Skeletal muscle satellite cell (primary cell): ENCODE data around the gene DPH6. TPM values are rescaled to one million over a fixed set of nuclear protein-coding genes. Genes with fewer than 3 reads are reported as not detected.
"Not testable (repeated sequence)": the region's sequence is repeated elsewhere in the genome, so short reads cannot be mapped to it uniquely, and the experiment has no call there.

Experiments
- H3K27me3 ChIP-seq: 2 replicates; pipeline ENCODE4 v1.7.0; 2013; ENCODE audit warnings: low read length; ENCODE audit not compliant: control insufficient read depth, insufficient read depth
- H3K36me3 ChIP-seq: 2 replicates; pipeline ENCODE4 v1.7.0; 2013; ENCODE audit warnings: mild to moderate bottlenecking, control low read depth, low read length; ENCODE audit not compliant: insufficient read depth
- H3K4me1 ChIP-seq: 2 replicates; pipeline ENCODE4 v1.7.0; 2013; ENCODE audit warnings: low read length; ENCODE audit not compliant: control insufficient read depth, insufficient read depth
- H3K4me2 ChIP-seq: 2 replicates; pipeline ENCODE4 v1.7.0; 2013; ENCODE audit warnings: mild to moderate bottlenecking, low read length
- H3K4me3 ChIP-seq: 2 replicates; pipeline ENCODE4 v1.7.0; 2013; ENCODE audit warnings: low read length
- H3K9ac ChIP-seq: 2 replicates; pipeline ENCODE4 v1.7.0; 2013; ENCODE audit warnings: mild to moderate bottlenecking, low read depth, low read length, moderate library complexity
- H3K9me3 ChIP-seq: replicated peaks from 2 replicates; pipeline ENCODE4 v1.7.0; 2013; ENCODE audit warnings: mild to moderate bottlenecking, control low read depth, low read length
- total RNA-seq: library from RNA; depleted of rRNA; stranded (reverse); fragments of >200 nt; gene quantifications from 2 replicates; pipeline ENCODE4 v1.2.3, GENCODE V29; 2012; rRNA removed

Gene DPH6
- 7.4 and 16.2 TPM in 2 replicates for total RNA-seq

- H3K36me3 ChIP-seq = no peaks in the 10 kb centered on the region
- H3K4me2 ChIP-seq = peak within 1 kb of the TSS; percentile 86
Measured at GRCh38 chr15:35545824-35546510, at the start of gene DPH6. Gene DPH6, minus strand, starts transcription at chr15:35546165. Its CDS starts 24 bp downstream, at chr15:35546141.

GRCh38 chr15:35595656-35596055 is 49.7 kb upstream of the DPH6 start:
- H3K27me3 ChIP-seq = no peaks in the 10 kb centered on the region

More at GRCh38 chr15:35545824-35546510, at the start of gene DPH6:
- Histone ChIP-seq H3K9me3 (no peaks in the 10 kb centered on the region), H3K4me3 (peak within 1 kb of the TSS; percentile 92), H3K4me1 (peaks cover 12% of the 10 kb centered on the region), H3K9ac (peak within 1 kb of the TSS; percentile 95), H3K27me3 (no peaks in the 10 kb centered on the region)

GRCh38 chr15:35591987-35592386 is 46.0 kb upstream of the DPH6 start:
- H3K4me1 ChIP-seq, H3K36me3 ChIP-seq, H3K27me3 ChIP-seq, H3K4me3 ChIP-seq, H3K4me2 ChIP-seq, H3K9ac ChIP-seq, H3K9me3 ChIP-seq: not testable (repeated sequence)

More at GRCh38 chr15:35595656-35596055, 49.7 kb upstream of the DPH6 start:
- no peaks in the 10 kb centered on the region for H3K4me1 ChIP-seq
- no peak overlapping the region for H3K4me2 ChIP-seq
- H3K36me3 ChIP-seq = no peaks in the 10 kb centered on the region
- H3K9me3 ChIP-seq = no peaks in the 10 kb centered on the region
- no peak overlapping the region for H3K4me3 ChIP-seq
- no peak overlapping the region for H3K9ac ChIP-seq

GRCh38 chr15:35583863-35584528 is 38.0 kb upstream of the DPH6 start:
- no peak overlapping the region for H3K9ac ChIP-seq
- no peak overlapping the region for H3K4me3 ChIP-seq
- no peaks in the 10 kb centered on the region for H3K4me1 ChIP-seq
- no peak overlapping the region for H3K4me2 ChIP-seq
- no peaks in the 10 kb centered on the region for H3K9me3 ChIP-seq
- H3K36me3 ChIP-seq = no peaks in the 10 kb centered on the region
- no peaks in the 10 kb centered on the region for H3K27me3 ChIP-seq

- H3K4me2 ChIP-seq = no peak overlapping the region
- H3K9me3 ChIP-seq = no peaks in the 10 kb centered on the region
- no peak overlapping the region for H3K9ac ChIP-seq
- H3K27me3 ChIP-seq = no peaks in the 10 kb centered on the region
- no peak overlapping the region for H3K4me3 ChIP-seq
- H3K36me3 ChIP-seq = no peaks in the 10 kb centered on the region
- H3K4me1 ChIP-seq = no peaks in the 10 kb centered on the region
Measured at GRCh38 chr15:35580606-35581005, 34.6 kb upstream of the DPH6 start.

GRCh38 chr15:35567392-35567791 is 21.4 kb upstream of the DPH6 start:
- Histone ChIP-seq H3K4me3 (no peak overlapping the region), H3K9ac (no peak overlapping the region), H3K9me3 (no peaks in the 10 kb centered on the region), H3K4me2 (no peak overlapping the region), H3K4me1 (no peaks in the 10 kb centered on the region), H3K36me3 (no peaks in the 10 kb centered on the region), H3K27me3 (no peaks in the 10 kb centered on the region)

- no peaks in the 10 kb centered on the region for H3K27me3 ChIP-seq
- no peaks in the 10 kb centered on the region for H3K36me3 ChIP-seq
- no peak overlapping the region for H3K4me2 ChIP-seq
- no peak overlapping the region for H3K4me3 ChIP-seq
- no peak overlapping the region for H3K9ac ChIP-seq
- H3K4me1 ChIP-seq = no peaks in the 10 kb centered on the region
- no peaks in the 10 kb centered on the region for H3K9me3 ChIP-seq
Measured at GRCh38 chr15:35566991-35567390, 21.0 kb upstream of the DPH6 start.

GRCh38 chr15:35565901-35566300 is 19.9 kb upstream of the DPH6 start:
- Histone ChIP-seq H3K36me3 (no peaks in the 10 kb centered on the region), H3K9ac (no peak overlapping the region), H3K4me2 (no peak overlapping the region), H3K9me3 (no peaks in the 10 kb centered on the region), H3K4me1 (no peaks in the 10 kb centered on the region), H3K27me3 (no peaks in the 10 kb centered on the region), H3K4me3 (no peak overlapping the region)

- Histone ChIP-seq H3K36me3 (no peaks in the 10 kb centered on the region), H3K4me1 (peaks cover 3% of the 10 kb centered on the region), H3K4me2 (no peak overlapping the region), H3K4me3 (no peak overlapping the region), H3K9ac (no peak overlapping the region), H3K9me3 (no peaks in the 10 kb centered on the region), H3K27me3 (no peaks in the 10 kb centered on the region)
Measured at GRCh38 chr15:35562641-35563040, 16.7 kb upstream of the DPH6 start.

- Histone ChIP-seq H3K4me1 (peaks cover 12% of the 10 kb centered on the region), H3K9ac (no peak overlapping the region), H3K4me3 (no peak overlapping the region), H3K27me3 (no peaks in the 10 kb centered on the region), H3K4me2 (no peak overlapping the region), H3K36me3 (no peaks in the 10 kb centered on the region), H3K9me3 (no peaks in the 10 kb centered on the region)
Measured at GRCh38 chr15:35561308-35561707, 15.3 kb upstream of the DPH6 start.

GRCh38 chr15:35560870-35561269 is 14.9 kb upstream of the DPH6 start:
- Histone ChIP-seq H3K9ac (no peak overlapping the region), H3K4me3 (no peak overlapping the region), H3K4me2 (no peak overlapping the region), H3K36me3 (no peaks in the 10 kb centered on the region), H3K4me1 (peaks cover 12% of the 10 kb centered on the region), H3K9me3 (no peaks in the 10 kb centered on the region), H3K27me3 (no peaks in the 10 kb centered on the region)

GRCh38 chr15:35560258-35560657 is 14.3 kb upstream of the DPH6 start:
- Histone ChIP-seq H3K4me3 (no peak overlapping the region), H3K9ac (no peak overlapping the region), H3K4me2 (no peak overlapping the region), H3K9me3 (no peaks in the 10 kb centered on the region), H3K4me1 (peaks cover 12% of the 10 kb centered on the region), H3K36me3 (no peaks in the 10 kb centered on the region), H3K27me3 (no peaks in the 10 kb centered on the region)
